Heart right ventricle (tissue), 16 donors: ENCODE data around the gene MAN1C1. TPM values are rescaled to one million over a fixed set of nuclear protein-coding genes. Genes with fewer than 3 reads are reported as not detected.

ENCODE experiments used
- ATAC-seq, 8 donors: fragments of 200-7000 bp; cut with Tn5 transposase; one replicate each; pipeline ENCODE4 v1.9.1; 2020; ENCODE audit warnings: mild to moderate bottlenecking in 8 of 8, moderate library complexity in 8 of 8, moderate number of reproducible peaks in 1 of 8
- DNase-seq, 2 donors: peaks; one replicate each; pipeline ENCODE4 v3.0.0-alpha.2; 2020
- H3K27ac ChIP-seq, 10 donors: fragments of 200-600 bp; sonication (generic) in 2 of 10; one replicate each; pipeline versions ENCODE4 v1.5.0 to v1.8.0; 2020 to 2022; ENCODE audit warnings: mild to moderate bottlenecking in 3 of 10
- H3K27me3 ChIP-seq, 7 donors: fragments of 200-600 bp; one replicate each; pipeline ENCODE4 v1.8.0; 2021 to 2022; ENCODE audit warnings: mild to moderate bottlenecking in 2 of 7
- H3K36me3 ChIP-seq, 9 donors: fragments of 200-600 bp; sonication (generic) in 1 of 9; one replicate each; pipeline versions ENCODE4 v1.5.0 to v1.8.0; 2020 to 2022; ENCODE audit warnings: mild to moderate bottlenecking in 2 of 9
- H3K4me1 ChIP-seq, 9 donors: fragments of 200-600 bp; sonication (generic) in 1 of 9; one replicate each; pipeline versions ENCODE4 v1.5.0 to v1.8.0; 2020 to 2022; ENCODE audit warnings: mild to moderate bottlenecking in 4 of 9
- H3K4me3 ChIP-seq, 10 donors: fragments of 200-600 bp; sonication (generic) in 2 of 10; one replicate each; pipeline versions ENCODE4 v1.5.0 to v1.8.0; 2020 to 2022; ENCODE audit warnings: mild to moderate bottlenecking in 7 of 10, moderate library complexity in 2 of 10
- H3K9me3 ChIP-seq, 11 donors: fragments of 200-600 bp in 10 of 11; sonication (generic) in 2 of 11; one replicate each; pipeline versions ENCODE4 v1.5.0 to v1.8.0; 2013 to 2022; ENCODE audit warnings: mild to moderate bottlenecking in 2 of 11, control low read depth in 1 of 11, moderate library complexity in 1 of 11
- CTCF ChIP-seq, 9 donors: fragments of 200-600 bp; sonication (generic) in 2 of 9; IDR thresholded peaks; one replicate each; pipeline versions ENCODE4 v1.5.0 to v1.8.0; 2021 to 2022; ENCODE audit warnings: antibody characterized with exemption in 9 of 9, mild to moderate bottlenecking in 5 of 9, moderate library complexity in 1 of 9
- WGBS, 2 donors: extraction: QIAGEN DNeasy Blood & Tissue Kit; methylation state at CpG; one replicate each; pipeline ENCODE4 v1.1.7; 2013; ENCODE audit warnings: inconsistent platforms in 1 of 2; 5-methylcytosine and 5-hydroxymethylcytosine counted together
- intact Hi-C, 10 donors: fragments of 100-400 bp; cut with DNase I; formaldehyde crosslinking; loops; one replicate each; pipeline versions ENCODE4 v1.11.1 to v1.14.2; 2022
- polyA plus RNA-seq, 2 donors: library from polyadenylated mRNA; stranded (reverse); fragments of 200-250 nt; gene quantifications; one replicate each; pipeline ENCODE4 v1.2.3, GENCODE V29; 2013
- total RNA-seq, 10 donors: library from RNA; stranded (reverse); fragmentation: NEBNext Ultra II Directional in 3 of 10; extraction: Animal tissue kit (Norgen Biotek cat#: 25700) in 3 of 10; gene quantifications; one replicate each; pipeline versions ENCODE4 v1.2.1 to v1.2.4, GENCODE V29; 2021 to 2023
- donor health status: Arrhythmogenic right ventricular cardiomyopathy.
- donor health status: ischemic (EF 13 %, LVEDD 7.1; RV severe dilation, severe dysfunction).
- donor health status: healthy with polysubstance abuse.
- donor health status: DM: no; HTN: yes; CAD: no.
- donor health status: DM: no; HTN: no; CAD: no.
- donor health status: ischemic (EF 25% LVEDD 6.9; RV normal size, moderate dysfunction).
- donor health status: ischemic (EF 25% LVEDD 5.7; RV mildly dilated, moderate dysfunction).
- donor health status: healthy.
- donor health status: DM: yes; HTN: yes; CAD: no.
- donor health status: Ischemic cardiomyopathy.
- donor health status: ischemic (EF 35%, LVEDD 5.7; RV mildly dilated, moderate dysfunction).
- donor health status: nonischemic (EF 11% LVEDD 7.7; RV severe dilation, severe dysfunction).
- donor health status: DM: yes; HTN: yes; CAD: no.
- donor health status: PGD.
- donor health status: ischemic (EF 29% LVEDD 5.4; RV normal size, mild dysfunction).
- donor health status: nonischemic (EF 23%, LVEDD 6.1; RV moderate dilation, normal function).

Gene MAN1C1
- total and polyA plus RNA-seq, 12 donors, result 9.7 to 23.4 (median 13.4) TPM

- H3K4me1 ChIP-seq, result peaks cover 0 to 26% (median 13%) of the 10 kb centered on the region in 9 donors
- no peaks in the 10 kb centered on the region for H3K27me3 ChIP-seq
- 97% methylated on average over 5 of the region's 5 CpGs for WGBS, 2 donors
- no peak for ATAC-seq
- DNase-seq, result no peak
- H3K9me3 ChIP-seq, result no peaks in the 10 kb centered on the region
- H3K36me3 ChIP-seq, result peaks cover 0 to 76% (median 57%) of the 10 kb centered on the region in 9 donors
- no peak overlapping the region for H3K4me3 ChIP-seq
- TF ChIP-seq CTCF (IDR thresholded peaks at IDR 0.05), result no peak
- no peak overlapping the region for H3K27ac ChIP-seq
- intact Hi-C loops, result no loop called here
These were observed 216.6 kb downstream of the MAN1C1 start for GRCh38 chr1:25833158-25833557.

Other genes starting within 250 kb of the MAN1C1 start
- 1 to 10 TPM in 4 of 10 donors, under 1 TPM in 6; 0.26 to 4.9 (median 0.92) TPM for gene RHCE, start 196.0 kb upstream of the MAN1C1 start, total RNA-seq
- gene RHCE, start 196.0 kb upstream of the MAN1C1 start, polyA plus RNA-seq, result 1 to 10 TPM in 1 of 2 donors, under 1 TPM in 1; 0.17 to 2.6 TPM
- 10 to 100 TPM in 9 of 10 donors, 1 to 10 TPM in 1; 9.4 to 15.5 (median 13.5) TPM for gene MACO1, start 185.9 kb upstream of the MAN1C1 start, total RNA-seq
- 1 to 10 TPM; 8.7 to 8.9 TPM for gene MACO1, start 185.9 kb upstream of the MAN1C1 start, polyA plus RNA-seq
- gene LDLRAP1, start 73.2 kb upstream of the MAN1C1 start, total RNA-seq, result 10 to 100 TPM in 6 of 10 donors, 1 to 10 TPM in 4; 8.5 to 16.1 (median 11.6) TPM
- gene LDLRAP1, start 73.2 kb upstream of the MAN1C1 start, polyA plus RNA-seq, result 10 to 100 TPM in 1 of 2 donors, 1 to 10 TPM in 1; 9.9 to 10.5 TPM
- 10 to 100 TPM; 32.5 to 75.1 (median 47.9) TPM for gene SELENON, start 183.4 kb downstream of the MAN1C1 start, total RNA-seq
- 10 to 100 TPM; 36.4 to 37.2 TPM for gene SELENON, start 183.4 kb downstream of the MAN1C1 start, polyA plus RNA-seq
- gene MTFR1L, start 203.2 kb downstream of the MAN1C1 start, total RNA-seq, result 100 to 1,000 TPM; 141 to 264 (median 226) TPM
- gene MTFR1L, start 203.2 kb downstream of the MAN1C1 start, polyA plus RNA-seq, result 100 to 1,000 TPM in 1 of 2 donors, 10 to 100 TPM in 1; 91.1 to 176 TPM
- gene AUNIP, start 242.7 kb downstream of the MAN1C1 start, total RNA-seq, result under 1 TPM in 2 of 10 donors, not detected in 8; 0.21 to 0.25 TPM
- under 1 TPM in 1 of 2 donors, not detected in 1; 0.04 TPM for gene AUNIP, start 242.7 kb downstream of the MAN1C1 start, polyA plus RNA-seq